Peyer's patch (tissue), 4 donors: Measurements from ENCODE around the gene SOX18.

Source experiments
- POLR2A ChIP-seq, 2 donors: fragments of 450-650 bp; IDR thresholded peaks; one replicate each; pipeline ENCODE4 v1.5.1; 2017; ENCODE audit warnings: antibody characterized with exemption in 2 of 2, mild to moderate bottlenecking in 2 of 2, moderate library complexity in 2 of 2
- TF ChIP-seq, protein P1 (sequence below), 6 experiments: fragments of 450-650 bp in 4 of 6; fragments of 200-600 bp in 2 of 6; sonication (generic) in 1 of 6; IDR thresholded peaks; one replicate each; pipeline ENCODE4 v1.5.1; 2017 to 2019; ENCODE audit warnings: antibody characterized with exemption in 6 of 6, mild to moderate bottlenecking in 3 of 6, moderate library complexity in 1 of 6

DNA sequence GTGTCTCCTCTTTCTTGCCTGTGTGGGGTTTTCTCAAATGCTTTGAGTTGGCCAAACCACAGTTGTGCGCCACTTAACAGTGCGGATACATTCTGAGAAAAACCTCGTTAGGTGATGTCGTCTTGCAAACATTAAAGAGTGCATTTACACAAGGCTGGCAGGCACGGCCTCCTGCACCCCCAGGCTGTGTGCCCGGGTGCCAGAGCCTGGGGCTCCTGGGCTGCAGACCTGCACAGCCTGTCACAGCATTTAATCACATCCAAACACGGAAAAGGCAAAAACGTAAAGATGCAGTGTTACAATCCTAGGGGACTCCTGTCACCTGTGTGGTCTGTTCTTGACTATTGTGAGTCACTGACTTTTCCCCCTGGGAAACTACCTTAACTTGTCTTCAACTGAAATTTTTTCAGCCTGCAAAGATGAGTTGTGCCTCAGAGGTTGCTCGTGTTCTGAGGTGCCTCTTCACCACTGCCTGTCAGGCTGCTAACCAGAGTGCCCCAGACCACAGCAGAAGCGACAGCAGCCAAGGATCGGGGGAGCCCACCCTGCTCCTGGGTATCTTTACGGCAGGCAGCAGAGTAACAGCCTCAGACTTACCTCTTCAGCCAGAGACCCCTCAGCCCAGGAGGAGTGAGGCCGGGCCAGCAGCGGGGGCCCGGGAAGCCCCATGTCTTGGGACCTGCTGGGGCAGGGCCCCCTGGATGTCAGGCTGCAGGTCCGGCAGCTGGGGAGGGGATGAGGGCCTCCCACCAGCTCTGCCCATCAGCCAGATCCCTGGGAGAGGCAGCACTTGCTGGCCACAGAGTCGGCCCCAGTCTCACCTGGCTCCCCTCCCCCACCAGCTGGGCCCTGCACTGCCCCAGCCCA is 14.1 kb downstream of the SOX18 start:
- TF ChIP-seq POLR2A (IDR thresholded peaks at IDR 0.05): no peak
- TF ChIP-seq, protein P1, sequence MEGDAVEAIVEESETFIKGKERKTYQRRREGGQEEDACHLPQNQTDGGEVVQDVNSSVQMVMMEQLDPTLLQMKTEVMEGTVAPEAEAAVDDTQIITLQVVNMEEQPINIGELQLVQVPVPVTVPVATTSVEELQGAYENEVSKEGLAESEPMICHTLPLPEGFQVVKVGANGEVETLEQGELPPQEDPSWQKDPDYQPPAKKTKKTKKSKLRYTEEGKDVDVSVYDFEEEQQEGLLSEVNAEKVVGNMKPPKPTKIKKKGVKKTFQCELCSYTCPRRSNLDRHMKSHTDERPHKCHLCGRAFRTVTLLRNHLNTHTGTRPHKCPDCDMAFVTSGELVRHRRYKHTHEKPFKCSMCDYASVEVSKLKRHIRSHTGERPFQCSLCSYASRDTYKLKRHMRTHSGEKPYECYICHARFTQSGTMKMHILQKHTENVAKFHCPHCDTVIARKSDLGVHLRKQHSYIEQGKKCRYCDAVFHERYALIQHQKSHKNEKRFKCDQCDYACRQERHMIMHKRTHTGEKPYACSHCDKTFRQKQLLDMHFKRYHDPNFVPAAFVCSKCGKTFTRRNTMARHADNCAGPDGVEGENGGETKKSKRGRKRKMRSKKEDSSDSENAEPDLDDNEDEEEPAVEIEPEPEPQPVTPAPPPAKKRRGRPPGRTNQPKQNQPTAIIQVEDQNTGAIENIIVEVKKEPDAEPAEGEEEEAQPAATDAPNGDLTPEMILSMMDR (IDR thresholded peaks at IDR 0.05): no peak
